ENCODE measurements around the gene LHX5. TPM values are rescaled to one million over a fixed set of nuclear protein-coding genes. Genes with fewer than 3 reads are reported as not detected.

The LHX5 gene
- total RNA-seq, 3 donors from 2014 or later = not detected

GRCh38 chr12:113453330-113453729 is 18.3 kb downstream of the LHX5 start:
- TF ChIP-seq CTCF (IDR thresholded peaks at IDR 0.05) = no peak

GRCh38 chr12:113452458-113452857 is 19.2 kb downstream of the LHX5 start:
- Histone ChIP-seq H3K36me3 (ENCODE audit: low read depth) (no peaks in the 10 kb centered on the region), H3K9me3 (no peaks in the 10 kb centered on the region), H3K4me3 (no peak overlapping the region), H3K4me1 (ENCODE audit: low read depth) (no peaks in the 10 kb centered on the region)
- no peak for TF ChIP-seq CTCF (IDR thresholded peaks at IDR 0.05)
- intact Hi-C loops (cut with DNase I, micrococcal nuclease) = no loop called here
- DNase-seq (no peak), ATAC-seq (no peak)

More at GRCh38 chr12:113453330-113453729, 18.3 kb downstream of the LHX5 start:
- H3K4me3 ChIP-seq = no peak overlapping the region
- ATAC-seq (no peak), DNase-seq (no peak)
- H3K4me1 ChIP-seq (ENCODE audit: low read depth) = no peaks in the 10 kb centered on the region
- intact Hi-C loops (cut with DNase I, micrococcal nuclease) = no loop called here
- H3K9me3 ChIP-seq = no peaks in the 10 kb centered on the region
- no peaks in the 10 kb centered on the region for H3K36me3 ChIP-seq (ENCODE audit: low read depth)

- ATAC-seq (no peak), DNase-seq (no peak)
- no peak overlapping the region for H3K4me3 ChIP-seq
- no peaks in the 10 kb centered on the region for H3K9me3 ChIP-seq
- no peaks in the 10 kb centered on the region for H3K36me3 ChIP-seq (ENCODE audit: low read depth)
- H3K4me1 ChIP-seq (ENCODE audit: low read depth) = no peaks in the 10 kb centered on the region
- intact Hi-C loops (cut with DNase I, micrococcal nuclease) = no loop called here
- no peak for TF ChIP-seq CTCF (IDR thresholded peaks at IDR 0.05)
Measured at GRCh38 chr12:113449839-113450238, 21.8 kb downstream of the LHX5 start.

GRCh38 chr12:113449299-113449698 is 22.4 kb downstream of the LHX5 start:
- no peak for ATAC-seq
- intact Hi-C loops (cut with DNase I, micrococcal nuclease) = no loop called here
- DNase-seq = no peak
- no peaks in the 10 kb centered on the region for H3K4me1 ChIP-seq (ENCODE audit: low read depth)
- no peak overlapping the region for H3K4me3 ChIP-seq
- H3K36me3 ChIP-seq (ENCODE audit: low read depth) = no peaks in the 10 kb centered on the region
- no peaks in the 10 kb centered on the region for H3K9me3 ChIP-seq
- TF ChIP-seq CTCF (IDR thresholded peaks at IDR 0.05) = no peak

GRCh38 chr12:113448873-113449272 is 22.8 kb downstream of the LHX5 start:
- ATAC-seq (no peak), DNase-seq (no peak)
- no peaks in the 10 kb centered on the region for H3K4me1 ChIP-seq (ENCODE audit: low read depth)
- no peak for TF ChIP-seq CTCF (IDR thresholded peaks at IDR 0.05)
- intact Hi-C loops (cut with DNase I, micrococcal nuclease) = no loop called here
- H3K4me3 ChIP-seq = no peak overlapping the region
- H3K9me3 ChIP-seq = no peaks in the 10 kb centered on the region
- no peaks in the 10 kb centered on the region for H3K36me3 ChIP-seq (ENCODE audit: low read depth)

- H3K36me3 ChIP-seq (ENCODE audit: low read depth) = no peaks in the 10 kb centered on the region
- H3K9me3 ChIP-seq = no peaks in the 10 kb centered on the region
- no peaks in the 10 kb centered on the region for H3K4me1 ChIP-seq (ENCODE audit: low read depth)
- ATAC-seq (no peak), DNase-seq (no peak)
- no peak overlapping the region for H3K4me3 ChIP-seq
- intact Hi-C loops (cut with DNase I, micrococcal nuclease) = no loop called here
- TF ChIP-seq CTCF (IDR thresholded peaks at IDR 0.05) = no peak
Measured at GRCh38 chr12:113445544-113446171, 26.0 kb downstream of the LHX5 start.
